HCEC 1CT (cell line): ENCODE measurements around the gene NAPEPLD.
"Not testable (repeated sequence)": the region's sequence is repeated elsewhere in the genome, so short reads cannot be mapped to it uniquely, and the experiment has no call there.

Experiments
- DNase-seq: peaks from one replicate; pipeline ENCODE4 v3.0.0-alpha.2; 2017

The NAPEPLD gene

GRCh38 chr7:103059471-103059870 is 89.4 kb downstream of the NAPEPLD start:
- DNase-seq = no peak

DNA sequence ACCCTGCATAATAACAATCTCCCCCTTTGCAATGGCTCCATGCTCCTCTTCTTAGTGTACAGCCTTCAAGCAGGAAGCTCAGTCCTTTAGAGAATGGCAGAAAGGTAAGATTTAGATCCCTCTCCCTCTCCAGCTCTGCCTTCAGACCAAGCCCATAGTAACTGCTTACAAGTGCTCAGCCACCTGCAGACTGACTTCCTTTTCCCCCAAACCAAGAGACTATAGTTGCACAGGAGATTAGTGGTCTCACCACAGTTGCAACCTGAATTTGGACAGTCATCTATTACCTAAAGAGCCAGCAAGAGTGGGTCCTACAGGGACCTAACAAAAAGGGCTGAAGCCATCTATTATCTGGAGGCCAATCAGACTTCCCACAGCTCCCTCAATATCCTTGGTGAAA is 90.8 kb downstream of the NAPEPLD start:
- DNase-seq = no peak

- DNase-seq = not testable (repeated sequence)
Observed at GRCh38 chr7:103056006-103056405, 92.9 kb downstream of the NAPEPLD start.

DNA sequence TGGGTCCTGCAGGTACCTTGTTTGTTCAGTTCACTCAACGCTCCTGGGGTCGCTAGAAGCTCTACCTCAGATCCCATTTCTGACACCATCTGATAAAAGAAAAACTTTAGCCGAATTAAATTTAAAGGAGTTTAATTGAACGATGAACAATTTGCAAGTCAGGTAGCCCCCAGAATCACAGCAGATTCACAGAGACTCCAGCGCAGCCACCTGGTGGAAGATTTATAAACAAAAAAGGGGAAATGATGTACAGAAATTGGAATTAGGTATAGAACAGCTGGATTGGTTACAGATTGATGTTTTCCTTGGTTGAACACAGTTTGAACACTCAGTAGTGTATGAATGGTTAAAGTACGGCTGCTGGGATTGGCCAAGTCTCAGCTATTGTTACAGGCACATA is 97.4 kb downstream of the NAPEPLD start:
- DNase-seq = no peak
